Left cardiac atrium (tissue), 4 donors: Measurements from ENCODE around the gene KDM5C. TPM values are rescaled to one million over a fixed set of nuclear protein-coding genes. Genes with fewer than 3 reads are reported as not detected.

Source experiments
- ATAC-seq, 2 donors: fragments of 200-7000 bp; cut with Tn5 transposase; one replicate each; pipeline ENCODE4 v1.9.1; 2020; ENCODE audit warnings: mild to moderate bottlenecking in 2 of 2, moderate library complexity in 2 of 2
- DNase-seq: peaks from one replicate; pipeline ENCODE4 v3.0.0-alpha.2; 2020
- intact Hi-C, 2 donors: fragments of 100-400 bp; cut with DNase I; formaldehyde crosslinking; loops; one replicate each; pipeline versions ENCODE4 v1.14.1 to v1.15.1; 2022 to 2023
- total RNA-seq, 2 donors: library from RNA; stranded (reverse); fragmentation: NEBNext Ultra II Directional; extraction: Animal tissue kit (Norgen Biotek cat#: 25700); gene quantifications; one replicate each; pipeline ENCODE4 v1.2.1, GENCODE V29; 2021
- donor health status: DM: no; HTN: yes; CAD: no.
- donor health status: DM: no; HTN: yes; CAD: no; lungs with severe emphysema.
- donor health status: DM: yes; HTN: yes; CAD: no.
- donor health status: Dilated cardiomyopathy.

The KDM5C gene
- total RNA-seq, 2 donors from 2014 or later, result 32.5 to 46.3 TPM

DNA sequence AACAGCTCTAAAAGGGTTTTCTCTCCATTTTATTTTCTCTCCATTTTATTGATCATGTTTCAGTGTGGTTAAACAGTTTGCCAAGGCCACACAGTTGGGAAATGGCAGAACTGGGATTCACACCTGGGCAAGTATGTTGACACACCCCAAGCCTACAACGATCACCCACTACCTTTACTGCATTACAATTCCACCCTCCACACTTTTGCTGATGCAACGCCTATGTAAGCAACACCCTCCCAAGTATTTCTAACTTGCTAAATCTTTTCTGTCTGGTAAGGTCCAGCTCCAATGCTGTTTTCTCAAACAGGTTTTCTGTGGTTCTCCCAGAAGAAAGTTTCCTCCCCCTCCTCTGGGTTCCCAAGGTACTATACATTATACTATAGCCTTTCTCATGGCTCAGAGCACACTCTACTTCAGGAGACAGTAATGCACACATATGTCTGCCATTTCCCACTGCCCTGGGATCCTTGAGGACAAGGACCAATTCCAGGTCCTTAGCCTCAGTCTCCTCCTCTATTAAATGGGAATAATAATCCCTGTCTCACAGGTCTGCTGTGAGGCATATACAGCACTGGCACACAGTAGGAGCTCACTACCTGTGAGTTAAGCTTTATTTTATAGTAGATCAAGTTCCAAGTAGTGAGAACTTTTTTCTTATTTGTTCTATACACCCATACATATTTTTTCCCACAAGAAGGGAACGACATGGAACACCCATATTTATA is 28.4 kb upstream of the KDM5C start:
- DNase-seq (no peak), ATAC-seq (no peak)
- intact Hi-C loops, result no loop called here

DNA sequence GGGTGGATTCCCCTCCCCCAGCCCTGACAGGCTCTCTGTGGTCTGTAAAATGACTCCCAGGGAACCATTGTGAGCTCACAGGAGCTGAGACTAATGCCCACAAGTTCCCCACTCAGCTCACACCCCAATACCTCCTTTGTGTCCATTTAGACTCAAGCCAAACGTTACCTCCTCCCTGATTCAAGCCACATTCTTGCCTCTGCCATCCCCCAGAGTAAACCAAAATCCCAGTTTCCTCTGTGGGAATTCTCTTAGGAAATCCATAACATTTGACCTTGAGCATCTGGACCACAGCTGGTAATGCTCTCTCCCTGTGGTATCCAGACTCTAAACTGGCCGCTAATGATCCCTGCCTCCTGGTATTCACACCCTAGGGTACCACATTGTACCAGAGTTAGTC is 26.3 kb upstream of the KDM5C start:
- ATAC-seq, result no peak
- intact Hi-C loops, result no loop called here
- DNase-seq, result no peak

DNA sequence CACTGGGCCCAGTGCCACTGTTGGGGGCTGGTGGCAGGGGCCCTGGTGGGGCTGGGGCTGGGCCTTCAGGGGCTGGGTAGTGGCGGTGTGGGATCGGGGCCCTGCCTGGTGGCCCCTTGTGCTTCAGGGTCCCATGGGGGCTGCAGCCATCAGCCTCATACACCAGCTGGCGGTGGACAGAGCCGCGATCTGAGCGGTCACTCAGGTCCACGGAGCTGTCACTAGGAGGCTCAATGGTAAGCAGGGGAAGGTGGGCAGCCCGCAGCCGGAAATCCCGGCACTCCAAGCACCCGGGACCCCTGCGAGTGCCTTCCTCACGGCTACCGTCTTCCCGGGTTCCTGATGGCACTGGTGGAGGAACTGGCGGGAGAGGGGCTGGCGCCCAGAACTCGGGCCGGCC is 25.5 kb upstream of the KDM5C start:
- no peak for ATAC-seq
- no peak for DNase-seq
- intact Hi-C loops, result no loop called here

- ATAC-seq, result no peak
Observed at GRCh38 chrX:53249408-53250042, 24.5 kb upstream of the KDM5C start.

DNA sequence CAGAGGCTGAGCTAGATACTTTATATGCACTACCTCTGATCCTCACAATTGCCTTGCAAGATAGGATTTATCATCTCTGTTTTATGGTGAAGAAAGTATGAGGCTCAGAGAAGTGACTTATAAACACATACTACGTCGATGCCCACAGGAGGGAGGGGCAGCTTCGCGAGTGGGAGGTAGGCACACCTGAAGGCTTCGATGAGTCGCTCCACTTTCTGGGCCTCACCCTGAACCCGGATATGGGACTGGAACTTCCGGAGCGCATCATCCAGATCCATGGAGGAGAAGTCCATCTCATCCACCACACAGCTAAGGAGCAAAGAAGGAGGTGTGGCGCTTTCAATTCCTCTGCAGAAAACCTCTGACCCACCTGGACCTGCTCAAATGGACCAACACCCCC is 22.9 kb upstream of the KDM5C start:
- no peak for ATAC-seq
- intact Hi-C loops, result no loop called here
- DNase-seq, result no peak

More at GRCh38 chrX:53249408-53250042, 24.5 kb upstream of the KDM5C start:
- intact Hi-C loops, result no loop called here
- DNase-seq, result no peak

DNA sequence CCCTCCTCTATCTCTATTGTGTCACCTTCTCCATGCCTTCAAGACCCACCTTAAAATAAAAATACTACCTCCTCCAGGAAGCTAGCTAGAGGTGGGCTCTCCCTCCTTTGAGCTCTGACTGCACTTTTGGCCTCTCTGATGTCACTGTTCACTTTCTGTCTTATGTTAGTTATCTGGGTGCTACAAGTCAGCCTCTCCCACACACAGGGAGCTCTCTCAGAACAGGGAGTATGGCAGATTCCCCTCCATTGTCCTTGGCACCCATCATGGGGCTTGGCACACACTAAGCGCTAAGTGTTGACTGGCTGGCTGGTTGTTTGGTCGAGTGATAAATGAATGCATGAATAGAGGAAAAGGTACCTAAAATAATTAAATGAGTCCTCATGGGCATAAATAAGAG is 21.2 kb upstream of the KDM5C start:
- ATAC-seq (no peak), DNase-seq (no peak)
- intact Hi-C loops, result no loop called here

GRCh38 chrX:53244610-53245009 is 19.6 kb upstream of the KDM5C start:
- DNase-seq (no peak), ATAC-seq (no peak)
- intact Hi-C loops, result no loop called here

DNA sequence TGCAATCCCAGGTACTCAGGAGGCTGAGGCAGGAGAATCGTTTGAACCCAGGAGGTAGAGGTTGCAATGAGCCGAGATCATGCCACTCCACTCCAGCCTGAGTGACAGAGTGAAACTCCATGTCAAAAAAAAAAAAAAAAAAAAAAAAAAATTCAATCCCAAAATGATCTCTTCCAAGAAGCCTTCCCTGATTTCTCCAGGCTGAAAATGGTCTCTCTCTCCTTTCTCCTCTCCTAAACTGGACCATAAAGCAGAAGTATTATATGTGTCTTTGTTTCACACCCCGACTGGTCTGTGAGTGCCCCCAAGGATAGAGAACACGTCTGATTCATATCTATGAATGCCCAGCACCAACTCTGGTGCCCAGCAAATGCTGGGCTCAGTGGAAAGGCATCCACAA is 17.3 kb upstream of the KDM5C start:
- ATAC-seq, result no peak
- intact Hi-C loops, result no loop called here
- no peak for DNase-seq

DNA sequence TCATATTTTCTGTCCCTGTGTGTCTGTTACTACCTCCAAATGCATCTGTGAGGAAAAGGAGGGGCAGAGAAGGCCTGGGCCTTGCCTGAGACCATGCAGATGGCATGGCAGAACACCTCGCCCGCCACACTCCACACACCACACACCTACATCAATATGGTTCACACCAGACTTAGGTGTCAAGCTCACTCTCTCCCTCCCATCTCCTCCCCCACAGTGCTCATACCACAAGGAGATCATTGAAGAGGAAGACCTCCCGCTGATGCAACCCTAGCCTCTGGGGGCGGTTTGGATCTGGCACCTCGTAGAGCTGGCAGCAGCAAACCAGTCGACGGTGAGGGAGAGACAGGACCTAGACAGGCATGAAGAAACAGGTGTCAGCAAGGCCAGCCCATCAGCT is 16.6 kb upstream of the KDM5C start:
- intact Hi-C loops, result no loop called here
- no peak for ATAC-seq
- no peak for DNase-seq

DNA sequence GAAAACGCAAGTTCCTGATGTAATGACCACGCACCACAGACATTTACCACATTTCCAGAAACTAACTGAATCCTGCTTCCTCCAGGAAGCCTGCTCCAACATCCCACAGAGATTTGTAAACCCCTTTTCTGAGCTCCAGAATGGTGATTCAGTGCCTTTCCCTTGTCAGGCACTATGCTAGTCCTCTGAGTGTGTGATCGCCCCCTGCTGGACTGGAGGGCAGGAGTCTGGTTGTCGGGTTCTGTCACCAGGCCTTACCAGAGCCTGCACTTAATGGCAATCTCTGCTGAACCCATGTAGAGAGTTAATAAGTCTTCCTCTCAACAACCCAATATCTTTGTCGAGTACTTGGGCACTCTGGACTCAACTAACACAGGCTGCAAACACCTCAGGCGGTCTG is 14.5 kb upstream of the KDM5C start:
- intact Hi-C loops, result no loop called here
- DNase-seq (no peak), ATAC-seq (no peak)

DNA sequence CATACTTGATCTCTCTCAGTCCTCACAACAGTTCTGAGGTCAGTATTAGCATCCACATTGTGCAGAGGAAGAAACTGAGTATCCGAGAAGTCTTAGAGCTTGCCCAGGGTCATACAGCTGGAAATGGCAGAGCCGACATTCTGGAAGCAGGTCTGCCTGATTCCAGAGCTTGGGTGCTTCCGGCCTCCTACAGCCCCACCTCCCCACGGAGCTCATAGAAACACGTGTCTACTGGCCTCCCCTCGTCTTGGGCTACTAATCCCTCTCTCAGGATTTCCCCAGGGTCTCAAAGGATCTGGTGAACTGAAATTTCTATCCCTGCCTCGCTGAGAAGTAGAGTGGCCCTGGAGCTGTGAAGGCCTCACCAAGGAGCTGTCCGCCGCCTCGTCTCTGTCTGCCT is 12.0 kb upstream of the KDM5C start:
- intact Hi-C loops, result no loop called here
- DNase-seq (no peak), ATAC-seq (no peak)

- DNase-seq (no peak), ATAC-seq (no peak)
- intact Hi-C loops, result no loop called here
Observed at GRCh38 chrX:53236025-53236679, 11.1 kb upstream of the KDM5C start.

DNA sequence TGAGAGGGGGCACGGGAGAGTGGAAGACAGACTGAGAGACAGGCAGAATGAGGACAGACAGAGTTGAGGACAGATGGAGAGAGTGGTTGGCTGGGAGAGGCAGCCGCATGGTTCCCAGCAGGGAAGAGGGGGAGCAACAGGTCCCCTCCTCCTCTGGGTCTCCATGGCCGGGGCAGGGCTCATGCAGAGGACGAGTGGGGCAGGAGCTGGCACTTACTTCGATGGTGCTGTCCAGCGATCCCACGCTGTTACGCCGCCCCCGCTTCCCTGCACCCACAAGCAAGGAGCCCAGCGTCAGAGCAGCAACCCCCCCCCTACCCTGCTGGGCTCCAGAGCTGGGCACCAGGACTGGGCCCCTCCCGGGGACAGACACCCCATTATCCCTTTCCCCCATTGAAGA is 10.6 kb upstream of the KDM5C start:
- DNase-seq, result no peak
- no peak for ATAC-seq
- intact Hi-C loops, result no loop called here

DNA sequence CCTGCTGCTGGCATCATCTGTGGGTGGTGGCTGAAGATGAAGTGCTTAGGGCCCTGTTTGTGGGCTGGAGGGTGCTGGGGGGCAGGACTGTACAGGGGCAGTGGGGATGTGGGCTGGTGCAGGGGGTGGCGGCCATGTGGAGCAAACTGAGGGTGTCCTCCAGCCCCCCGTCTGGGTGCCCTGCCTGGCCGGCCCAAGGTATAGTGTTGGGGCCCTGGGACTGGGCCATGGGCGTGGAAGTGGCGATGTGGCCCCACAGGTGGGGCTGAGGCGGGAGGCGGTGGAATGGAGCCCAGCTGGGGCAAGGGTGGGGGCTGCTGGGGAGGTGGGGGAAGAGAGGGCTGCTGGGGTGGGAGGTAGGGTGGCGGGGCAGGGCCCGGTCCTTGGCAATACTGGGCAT is 9.5 kb upstream of the KDM5C start:
- DNase-seq (no peak), ATAC-seq (no peak)
- intact Hi-C loops, result no loop called here

- DNase-seq (no peak), ATAC-seq (no peak)
- intact Hi-C loops, result no loop called here
Observed at GRCh38 chrX:53233536-53233935, 8.5 kb upstream of the KDM5C start.

DNA sequence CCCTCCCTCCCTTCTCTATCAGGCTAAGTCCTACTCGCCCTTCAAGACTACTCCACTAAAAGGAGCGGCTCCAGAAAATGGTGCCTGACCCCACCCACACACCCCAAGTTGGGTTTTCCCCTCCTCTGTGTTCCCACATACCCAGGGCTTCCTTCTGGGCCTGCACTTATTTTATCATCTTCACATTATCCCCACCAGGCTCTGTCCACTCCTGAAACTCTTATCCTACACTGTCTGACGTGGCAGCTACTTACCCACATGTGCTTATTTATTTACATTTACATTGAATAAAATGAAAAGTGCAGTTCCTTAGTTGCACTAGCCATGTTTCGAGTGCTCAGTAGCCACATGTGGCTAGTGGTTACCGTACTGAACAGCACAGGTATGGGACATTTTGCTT is 5.1 kb upstream of the KDM5C start:
- DNase-seq, result no peak
- ATAC-seq, result no peak
- intact Hi-C loops, result no loop called here

DNA sequence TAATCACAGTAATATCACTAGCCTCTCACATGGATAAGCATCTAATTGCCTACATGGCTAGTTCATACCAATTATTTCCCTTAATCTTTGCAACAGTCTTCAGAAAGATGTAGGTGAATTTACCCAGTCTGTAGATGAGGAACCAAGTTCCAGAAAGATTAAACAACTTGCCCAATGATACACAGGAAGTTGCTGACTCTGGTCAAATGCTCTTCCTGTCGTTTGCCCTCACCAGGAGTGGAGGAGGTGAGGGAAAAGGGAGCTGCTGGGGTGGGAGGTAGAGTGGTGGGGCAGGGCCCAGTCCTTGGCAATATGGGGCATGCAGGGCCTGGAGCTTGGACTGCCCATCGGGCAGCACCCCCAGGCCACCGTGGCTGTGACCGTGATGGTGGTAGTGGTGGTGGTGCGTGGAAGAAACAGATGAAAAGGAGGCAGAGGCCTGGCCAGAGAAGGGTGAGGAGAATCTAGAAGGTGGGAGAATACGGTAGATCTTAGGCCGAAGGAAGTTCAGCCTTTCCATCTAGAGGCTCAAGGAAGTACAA is 2.3 kb upstream of the KDM5C start:
- no peak for DNase-seq
- intact Hi-C loops, result no loop called here

DNA sequence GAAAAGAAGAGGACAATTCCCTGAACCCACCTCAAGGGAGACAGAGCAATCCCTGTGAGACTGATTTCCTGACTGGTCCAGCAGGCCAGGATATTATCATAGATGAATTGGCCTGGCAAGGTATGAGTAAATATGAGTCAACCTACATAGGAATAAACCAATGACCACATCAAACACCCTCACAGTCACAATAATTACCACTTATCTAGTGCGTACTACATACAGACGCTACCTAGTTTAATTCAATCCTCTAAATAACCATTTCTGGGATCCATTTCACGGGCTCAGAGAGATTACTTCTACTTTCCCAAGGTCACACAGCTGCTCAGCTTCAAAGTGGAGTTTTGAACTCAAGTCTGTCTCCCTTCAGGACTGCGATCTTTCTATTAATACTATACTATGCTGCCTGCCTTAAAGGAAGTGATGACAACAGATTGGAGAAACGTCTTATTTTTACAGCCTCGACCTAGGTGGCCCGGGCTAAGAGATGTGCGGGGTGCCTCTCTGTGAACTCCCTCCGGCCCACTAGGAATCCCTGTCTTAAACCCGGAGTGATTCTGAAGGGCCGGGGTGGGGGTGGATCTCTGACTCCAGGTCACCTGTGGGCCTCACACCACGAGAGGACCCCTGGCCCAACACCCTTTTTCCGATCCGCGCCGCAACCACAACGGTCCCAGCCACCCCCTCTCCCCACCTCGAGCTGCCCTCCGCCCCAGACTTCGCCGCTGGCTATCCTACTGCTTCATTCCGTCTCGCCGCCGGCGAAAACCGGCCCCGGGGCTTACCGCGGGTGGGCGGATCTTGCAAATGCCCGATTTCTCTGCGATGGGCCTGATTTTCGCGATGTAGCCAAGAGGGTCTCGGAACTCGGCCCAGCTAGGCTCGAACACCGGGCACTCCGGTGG is 800 bp downstream of the KDM5C start:
- peak; percentile 21 to 44 for ATAC-seq
- intact Hi-C loops, result no loop called here
- no peak for DNase-seq

More for the DNA sequence above, 2.3 kb upstream of the KDM5C start:
- ATAC-seq, result no peak

- no peak for ATAC-seq
- DNase-seq, result no peak
- intact Hi-C loops, result no loop called here
Observed at GRCh38 chrX:53223068-53223693, 1.8 kb downstream of the KDM5C start.
